MCF 10A (cell line): ENCODE measurements around the gene DISP2. TPM values are rescaled to one million over a fixed set of nuclear protein-coding genes. Genes with fewer than 3 reads are reported as not detected.

ENCODE experiments used
- BruUV-seq: library from RNA; stranded (reverse); fragments of 400-500 nt; replicated peaks from 2 replicates; lab custom pipeline; 2021; lab: Mats Ljungman, UMichigan
- CTCF ChIA-PET: fragments of 300-600 bp; sonication (Branson Sonifier 250); formaldehyde crosslinking; extraction: SDS; loops from one replicate; lab custom pipeline; 2021; ENCODE audit warnings: antibody characterized with exemption, inconsistent platforms; lab: Yijun Ruan, JAX
- POLR2A ChIA-PET: fragments of 300-600, 350-650 bp; sonication (Branson Sonifier 250); formaldehyde crosslinking; extraction: SDS; loops from one replicate; lab custom pipeline; 2020; ENCODE audit warnings: antibody characterized with exemption, inconsistent platforms; lab: Yijun Ruan, JAX
- DNase-seq: peaks from one replicate; pipeline ENCODE4 v3.0.0-alpha.2; 2018; ENCODE audit not compliant: unreplicated experiment
- H3K27ac Mint-ChIP-seq: one replicate; pipeline ENCODE4 v1.8.0; 2022; ENCODE audit warnings: mild to moderate bottlenecking, low read depth, mixed read lengths; ENCODE audit not compliant: unreplicated experiment
- H3K27me3 Mint-ChIP-seq: one replicate; pipeline ENCODE4 v1.8.0; 2022; ENCODE audit warnings: mixed read lengths; ENCODE audit not compliant: insufficient read depth, unreplicated experiment
- H3K36me3 Mint-ChIP-seq: one replicate; pipeline ENCODE4 v1.8.0; 2022; ENCODE audit warnings: mild to moderate bottlenecking, moderate library complexity, mixed read lengths; ENCODE audit not compliant: insufficient read depth, unreplicated experiment
- H3K4me1 Mint-ChIP-seq: one replicate; pipeline ENCODE4 v1.8.0; 2022; ENCODE audit warnings: mixed read lengths; ENCODE audit not compliant: insufficient read depth, unreplicated experiment
- H3K4me3 Mint-ChIP-seq: one replicate; pipeline ENCODE4 v1.8.0; 2022; ENCODE audit warnings: mild to moderate bottlenecking, moderate library complexity, mixed read lengths; ENCODE audit not compliant: unreplicated experiment
- H3K9me3 Mint-ChIP-seq: one replicate; pipeline ENCODE4 v1.8.0; 2022; ENCODE audit warnings: mixed read lengths; ENCODE audit not compliant: unreplicated experiment
- CTCF ChIP-seq: fragments of 200-600 bp; IDR thresholded peaks from one replicate; pipeline ENCODE4 v1.8.0; 2022; ENCODE audit warnings: antibody characterized with exemption, mild to moderate bottlenecking; ENCODE audit not compliant: unreplicated experiment
- intact Hi-C: fragments of 100-400 bp; cut with micrococcal nuclease; formaldehyde crosslinking; loops from 2 replicates; pipeline ENCODE4 v1.14.1; 2022
- total RNA-seq: library from RNA; stranded (reverse); gene quantifications from 2 replicates; pipeline ENCODE4 v1.2.3, GENCODE V29; 2022

Gene DISP2
- total RNA-seq, 1 experiment from 2014 or later = 1.8 TPM

GRCh38 chr15:40310993-40311392, 47.0 kb upstream of the DISP2 start:
- Mint-ChIP-seq H3K4me3 (no peak overlapping the region), H3K4me1 (peaks cover 13% of the 10 kb centered on the region), H3K9me3 (no peaks in the 10 kb centered on the region), H3K36me3 (no peaks in the 10 kb centered on the region), H3K27me3 (no peaks in the 10 kb centered on the region), H3K27ac (no peak overlapping the region)
- ChIA-PET POLR2A (interaction anchor here (0.7 to 1.2 kb wide), 3 partner anchors 9 to 70 kb away, joined by 3 read pairs; no protein-coding TSS in a partner anchor), CTCF (interaction anchor here (1.1 to 13.6 kb wide), 9 partner anchors 9 to 56 kb away, joined by 3 to 137 read pairs (median 13); partner anchors contain the start of gene CCDC9B)
- DNase-seq = no peak
- no peak for TF ChIP-seq CTCF
- intact Hi-C loops = loop anchor here (1.0 kb wide), 1 partner anchor 32 kb away; no protein-coding TSS in a partner anchor
- BruUV-seq = no TSS peak

- H3K27me3 Mint-ChIP-seq = no peaks in the 10 kb centered on the region
- CTCF ChIA-PET = interaction anchor here (0.9 to 13.6 kb wide), 11 partner anchors 8 to 110 kb away, joined by 3 to 137 read pairs (median 5); partner anchors contain the start of gene CCDC9B
- no peaks in the 10 kb centered on the region for H3K9me3 Mint-ChIP-seq
- H3K4me1 Mint-ChIP-seq = peaks cover 13% of the 10 kb centered on the region
- no peak for TF ChIP-seq CTCF
- POLR2A ChIA-PET = interaction anchor here (0.6 to 2.6 kb wide), 6 partner anchors 11 to 421 kb away, joined by 3 to 9 read pairs (median 4); partner anchors contain the start of genes CCDC9B and INAFM2
- no peak for DNase-seq
- H3K27ac Mint-ChIP-seq = no peak overlapping the region
- intact Hi-C loops = loop anchor here (1.0 kb wide), 1 partner anchor 23 kb away; no protein-coding TSS in a partner anchor
- no peaks in the 10 kb centered on the region for H3K36me3 Mint-ChIP-seq
- H3K4me3 Mint-ChIP-seq = no peak overlapping the region
- no TSS peak for BruUV-seq
Measured at GRCh38 chr15:40312370-40313158, 45.5 kb upstream of the DISP2 start.

- intact Hi-C loops = loop anchor here (1.0 kb wide), 1 partner anchor 24 kb away; no protein-coding TSS in a partner anchor
- no peak overlapping the region for H3K27ac Mint-ChIP-seq
- POLR2A ChIA-PET = interaction anchor here (0.6 to 2.6 kb wide), 12 partner anchors 9 to 422 kb away, joined by 3 to 9 read pairs (median 4); partner anchors contain the start of genes BAHD1, CCDC9B and INAFM2
- no peaks in the 10 kb centered on the region for H3K27me3 Mint-ChIP-seq
- H3K4me1 Mint-ChIP-seq = peaks cover 13% of the 10 kb centered on the region
- no peaks in the 10 kb centered on the region for H3K36me3 Mint-ChIP-seq
- CTCF ChIA-PET = interaction anchor here (0.7 to 13.6 kb wide), 11 partner anchors 14 to 136 kb away, joined by 3 to 137 read pairs (median 5); partner anchors contain the start of gene CCDC9B
- H3K4me3 Mint-ChIP-seq = peak overlapping the region; percentile 18
- no peak for TF ChIP-seq CTCF
- no TSS peak for BruUV-seq
- no peaks in the 10 kb centered on the region for H3K9me3 Mint-ChIP-seq
- DNase-seq = peak; percentile 94
Measured at GRCh38 chr15:40313531-40314398, 44.3 kb upstream of the DISP2 start.
